H1 (cell line): ENCODE results near the gene NUDT19. TPM values are rescaled to one million over a fixed set of nuclear protein-coding genes. Genes with fewer than 3 reads are reported as not detected.

Experiments used
- CTCF ChIA-PET: fragments of 300-600 bp; sonication (Branson Sonifier 250); formaldehyde crosslinking; loops from one replicate; lab custom pipeline; 2021; ENCODE audit not compliant: partially characterized antibody; lab: Charles Lee
- POLR2A ChIA-PET: fragments of 300-600 bp; sonication (Branson Sonifier 250); formaldehyde crosslinking; loops from one replicate; lab custom pipeline; 2021; ENCODE audit warnings: inconsistent platforms; ENCODE audit not compliant: partially characterized antibody; lab: Charles Lee
- DNase-seq, 2 experiments: peaks; one replicate each; pipeline versions ENCODE4 v3.0.0 to v3.0.0-alpha.2; 2010 to 2022; ENCODE audit warnings: low spot score in 2 of 2, low read depth in 1 of 2, mixed read lengths in 1 of 2
- FAIRE-seq: peaks from 2 replicates; lab custom pipeline; 2011; peaks lifted over from hg19 to GRCh38; lab: Jason Lieb, UNC
- H2AFZ ChIP-seq: 2 replicates; pipeline ENCODE4 v1.8.1; 2012; ENCODE audit warnings: low read length, inconsistent platforms
- H2AK5ac ChIP-seq: 2 replicates; pipeline ENCODE4 v1.6.1; 2013; ENCODE audit warnings: low read depth, low read length
- H2BK120ac ChIP-seq: replicated peaks from 2 replicates; pipeline ENCODE3; 2013; ENCODE audit warnings: low read depth, low read length, inconsistent platforms
- H2BK12ac ChIP-seq: 2 replicates; pipeline ENCODE4 v1.6.1; 2013; ENCODE audit warnings: low read depth, low read length
- H2BK15ac ChIP-seq: 2 replicates; pipeline ENCODE4 v1.6.1; 2013; ENCODE audit warnings: low read length
- H2BK20ac ChIP-seq: 2 replicates; pipeline ENCODE4 v1.6.1; 2013; ENCODE audit warnings: low read length
- H2BK5ac ChIP-seq: 2 replicates; pipeline ENCODE4 v1.6.1; 2013; ENCODE audit warnings: low read depth, low read length
- H3K14ac ChIP-seq: 2 replicates; pipeline ENCODE4 v1.6.1; 2013; ENCODE audit warnings: inconsistent platforms; ENCODE audit not compliant: insufficient read length
- H3K18ac ChIP-seq: 2 replicates; pipeline ENCODE4 v1.6.1; 2013; ENCODE audit warnings: low read length; ENCODE audit errors: extremely low read depth
- H3K23ac ChIP-seq: 2 replicates; pipeline ENCODE4 v1.6.1; 2013; ENCODE audit warnings: inconsistent platforms; ENCODE audit not compliant: insufficient read length
- H3K23me2 ChIP-seq: 2 replicates; pipeline ENCODE4 v1.6.1; 2013; ENCODE audit warnings: low read depth, low read length
- H3K27ac ChIP-seq: 2 replicates; pipeline ENCODE4 v1.6.1; 2011; ENCODE audit warnings: low read depth, low read length, inconsistent platforms
- H3K27me3 ChIP-seq, 4 experiments: replicated peaks in 1 of 4; 1 replicate in 1 of 4; 2 replicates in 3 of 4; pipeline versions ENCODE4 v1.6.1 to v1.8.1; 2011 to 2013; ENCODE audit warnings: low read length in 3 of 4, mild to moderate bottlenecking in 3 of 4, inconsistent platforms in 2 of 4, mixed read lengths in 2 of 4, moderate library complexity in 1 of 4; ENCODE audit not compliant: control insufficient read depth in 3 of 4, insufficient read depth in 3 of 4; ENCODE audit errors: extremely low read depth in 1 of 4
- H3K36me3 ChIP-seq, 4 experiments: 2 replicates each; pipeline versions ENCODE4 v1.6.1 to v1.8.1; 2011 to 2013; ENCODE audit warnings: mild to moderate bottlenecking in 4 of 4, low read length in 3 of 4, moderate library complexity in 2 of 4, control low read depth in 1 of 4, inconsistent platforms in 1 of 4; ENCODE audit not compliant: insufficient read depth in 4 of 4, control insufficient read depth in 2 of 4
- H3K4ac ChIP-seq: replicated peaks from 2 replicates; pipeline ENCODE3; 2013; ENCODE audit warnings: low read length, low read depth, mixed read lengths, inconsistent platforms; ENCODE audit not compliant: insufficient read length
- H3K4me1 ChIP-seq, 4 experiments: replicated peaks in 1 of 4; 1 replicate in 1 of 4; 2 replicates in 3 of 4; pipeline versions ENCODE4 v1.6.1 to v1.8.1; 2011 to 2013; ENCODE audit warnings: low read length in 3 of 4, inconsistent platforms in 2 of 4, mixed read lengths in 1 of 4; ENCODE audit not compliant: insufficient read depth in 4 of 4, control insufficient read depth in 3 of 4
- H3K4me2 ChIP-seq, 2 experiments: 2 replicates each; pipeline versions ENCODE4 v1.6.1 to v1.8.1; 2011 to 2013; ENCODE audit warnings: low read depth in 2 of 2, low read length in 2 of 2, control low read depth in 1 of 2, inconsistent platforms in 1 of 2, mild to moderate bottlenecking in 1 of 2; ENCODE audit not compliant: insufficient read depth in 1 of 2
- H3K4me3 ChIP-seq, 4 experiments: fragments of 200-600, 300-600 bp in 1 of 4; sonication (generic), shearing (Covaris generic), sonication (Bioruptor Twin) in 1 of 4; 2 replicates each; pipeline versions ENCODE4 v1.5.1 to v1.8.1; 2011 to 2016; ENCODE audit warnings: low read length in 4 of 4, low read depth in 3 of 4, control low read depth in 2 of 4, inconsistent platforms in 2 of 4, mild to moderate bottlenecking in 2 of 4, mixed read lengths in 1 of 4, moderate library complexity in 1 of 4; ENCODE audit not compliant: insufficient read depth in 2 of 4; ENCODE audit errors: extremely low read depth in 1 of 4
- H3K56ac ChIP-seq: replicated peaks from 2 replicates; pipeline ENCODE3; 2013; ENCODE audit warnings: low read depth, mild to moderate bottlenecking, mixed read lengths, low read length, inconsistent platforms; ENCODE audit not compliant: insufficient read length
- H3K79me1 ChIP-seq: 2 replicates; pipeline ENCODE4 v1.6.1; 2013; ENCODE audit warnings: low read depth, low read length, control low read depth
- H3K79me2 ChIP-seq, 2 experiments: 2 replicates each; pipeline versions ENCODE4 v1.6.1 to v1.8.1; 2012 to 2013; ENCODE audit warnings: low read length in 2 of 2, mild to moderate bottlenecking in 2 of 2, inconsistent platforms in 1 of 2; ENCODE audit not compliant: insufficient read depth in 2 of 2, control insufficient read depth in 1 of 2
- H3K9ac ChIP-seq, 4 experiments: replicated peaks in 1 of 4; 1 replicate in 1 of 4; 2 replicates in 3 of 4; pipeline versions ENCODE4 v1.6.1 to v1.8.1; 2011 to 2013; ENCODE audit warnings: low read depth in 3 of 4, low read length in 3 of 4, control low read depth in 2 of 4, mild to moderate bottlenecking in 2 of 4, moderate library complexity in 2 of 4, inconsistent platforms in 1 of 4; ENCODE audit errors: extremely low read depth in 1 of 4
- H3K9me3 ChIP-seq, 2 experiments: 2 replicates each; pipeline versions ENCODE4 v1.6.1 to v1.8.1; 2012 to 2013; ENCODE audit warnings: mild to moderate bottlenecking in 2 of 2, moderate library complexity in 2 of 2, control low read depth in 1 of 2, inconsistent platforms in 1 of 2, low read depth in 1 of 2, low read length in 1 of 2, mixed read lengths in 1 of 2; ENCODE audit not compliant: insufficient read depth in 2 of 2
- H4K20me1 ChIP-seq, 2 experiments: replicated peaks in 1 of 2; 2 replicates each; pipeline versions ENCODE3 to v1.8.1; 2011 to 2013; ENCODE audit warnings: inconsistent platforms in 2 of 2, low read length in 2 of 2, mild to moderate bottlenecking in 1 of 2; ENCODE audit not compliant: insufficient read depth in 2 of 2, control insufficient read depth in 1 of 2
- H4K5ac ChIP-seq: 2 replicates; pipeline ENCODE4 v1.6.1; 2013; ENCODE audit warnings: low read length, low read depth, mixed read lengths, inconsistent platforms; ENCODE audit not compliant: insufficient read length
- H4K8ac ChIP-seq: 2 replicates; pipeline ENCODE4 v1.8.0; 2013; ENCODE audit warnings: mild to moderate bottlenecking, moderate library complexity, low read length, inconsistent platforms; ENCODE audit not compliant: insufficient read depth; ENCODE audit errors: extremely low read depth
- H4K91ac ChIP-seq: replicated peaks from 2 replicates; pipeline ENCODE3; 2013; ENCODE audit warnings: low read length, mixed read lengths, inconsistent platforms; ENCODE audit not compliant: insufficient read length
- RFX5 ChIP-seq: IDR thresholded peaks from 2 replicates; pipeline ENCODE4 v1.6.1; 2011; ENCODE audit warnings: low read depth, low read length, improper control_type of control experiment, borderline replicate concordance
- WGBS, 2 experiments: shearing (Covaris generic) in 1 of 2; methylation state at CpG; one replicate each; pipeline versions ENCODE4 v1.1.6 to v1.1.7; 2013 to 2015; ENCODE audit warnings: low lambda C conversion rate in 2 of 2, mixed read lengths in 2 of 2, inconsistent platforms in 1 of 2, low coverage in 1 of 2, missing lambda C conversion rate in 1 of 2; ENCODE audit not compliant: insufficient replicate concordance in 2 of 2, insufficient coverage in 1 of 2, insufficient read length in 1 of 2; ENCODE audit errors: extremely low coverage in 1 of 2, missing lambda C conversion rate in 1 of 2; 5-methylcytosine and 5-hydroxymethylcytosine counted together
- polyA plus RNA-seq, 7 experiments: library from polyadenylated mRNA; depleted of rRNA in 3 of 7; stranded (reverse) in 5 of 7; unstranded in 2 of 7; fragments of >200 nt in 5 of 7; fragments of 200-250 nt in 2 of 7; gene quantifications; 1 replicate in 5 of 7; 2 replicates in 1 of 7; 4 replicates in 1 of 7; pipeline versions ENCODE4 v1.2.1 to v1.2.3, GENCODE V29; 2011 to 2013; ENCODE audit warnings: missing spikeins in 2 of 7, mixed read lengths in 2 of 7
- total RNA-seq: library from RNA; stranded (reverse); fragmentation: NEBNext Ultra II Directional; extraction: Animal tissue kit (Norgen Biotek cat#: 25700); gene quantifications from 2 replicates; pipeline ENCODE4 v1.2.1, GENCODE V29; 2021

NUDT19 gene
- total and polyA plus RNA-seq, 2 of the 8 experiments (the other 6 are each of a cell fraction or from before 2014, with no cell fraction given) = 2.0 to 3.3 TPM

- Histone ChIP-seq H3K4me1 (no peaks in the 10 kb centered on the region), H2AFZ (no peak overlapping the region), H2BK12ac (no peak overlapping the region), H4K5ac (no peak overlapping the region), H3K79me2 (no peaks in the 10 kb centered on the region), H3K4me3 (no peak overlapping the region), H3K4me2 (no peak overlapping the region), H3K27me3 (peaks cover 0 to 7% (median 3%) of the 10 kb centered on the region in 4 experiments; a peak in 2 of 7 replicates), H2BK120ac (no peak overlapping the region), H4K20me1 (peaks cover 0 to 1% of the 10 kb centered on the region in 2 experiments), H3K4ac (no peak overlapping the region), H3K27ac (no peak overlapping the region), H2AK5ac (no peak overlapping the region), H2BK20ac (no peak overlapping the region), H3K36me3 (no peaks in the 10 kb centered on the region), H3K23me2 (peaks cover 2% of the 10 kb centered on the region; the same call in 1 of the 2 replicates), H3K14ac (no peak overlapping the region), H2BK15ac (no peak overlapping the region), H2BK5ac (no peak overlapping the region), H4K8ac (no peak overlapping the region), H3K79me1 (no peaks in the 10 kb centered on the region), H4K91ac (no peak overlapping the region), H3K23ac (no peak overlapping the region), H3K18ac (no peak overlapping the region), H3K56ac (no peak overlapping the region), H3K9me3 (no peaks in the 10 kb centered on the region), H3K9ac (no peak overlapping the region)
- FAIRE-seq (no peak), DNase-seq (no peak)
- ChIA-PET CTCF (no interaction called here), POLR2A (interaction anchor here (0.6 to 1.8 kb wide), 2 partner anchors 9 to 118 kb away, joined by 3 to 4 read pairs; no protein-coding TSS in a partner anchor)
- no peak for TF ChIP-seq RFX5
- 94% methylated on average over 6 of the region's 6 CpGs; no CpG with 5 or more reads in 1 of the 2 experiments for WGBS, 2 experiments
These were observed 4.7 kb upstream of the NUDT19 start for GRCh38 chr19:32686847-32687475.
